Activated naive CD8-positive, alpha-beta T cell treated with anti-CD3 and anti-CD28 coated beads, Interleukin-2, amount 50 U/mL, for 24 hours (primary cell): ENCODE results near the gene TAS2R14.
A peak's percentile ranks its signal among the peaks of the same experiment; 100 is the strongest.

Experiments
- ATAC-seq: fragments of 150-1000 bp; cut with Tn5 transposase; one replicate; pipeline ENCODE4 v1.10.0; 2021
- DNase-seq: peaks from one replicate; pipeline ENCODE4 v3.0.0; 2021
- H3K27ac Mint-ChIP-seq: one replicate; pipeline ENCODE4 v1.8.0; 2021; ENCODE audit warnings: mild to moderate bottlenecking, mixed read lengths
- H3K27me3 Mint-ChIP-seq: one replicate; pipeline ENCODE4 v1.8.0; 2021; ENCODE audit warnings: mixed read lengths
- H3K36me3 Mint-ChIP-seq: one replicate; pipeline ENCODE4 v1.8.0; 2021; ENCODE audit warnings: low read depth, mixed read lengths
- H3K4me1 Mint-ChIP-seq: one replicate; pipeline ENCODE4 v1.8.0; 2021; ENCODE audit warnings: mixed read lengths
- H3K4me3 Mint-ChIP-seq: one replicate; pipeline ENCODE4 v1.8.0; 2021; ENCODE audit warnings: mild to moderate bottlenecking, moderate library complexity, mixed read lengths
- H3K9me3 Mint-ChIP-seq: one replicate; pipeline ENCODE4 v1.8.0; 2021; ENCODE audit warnings: mixed read lengths

TAS2R14 gene, protein sequence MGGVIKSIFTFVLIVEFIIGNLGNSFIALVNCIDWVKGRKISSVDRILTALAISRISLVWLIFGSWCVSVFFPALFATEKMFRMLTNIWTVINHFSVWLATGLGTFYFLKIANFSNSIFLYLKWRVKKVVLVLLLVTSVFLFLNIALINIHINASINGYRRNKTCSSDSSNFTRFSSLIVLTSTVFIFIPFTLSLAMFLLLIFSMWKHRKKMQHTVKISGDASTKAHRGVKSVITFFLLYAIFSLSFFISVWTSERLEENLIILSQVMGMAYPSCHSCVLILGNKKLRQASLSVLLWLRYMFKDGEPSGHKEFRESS

GRCh38 chr12:10939163-10939562 lies at the start of gene TAS2R14:
TAS2R14 (minus strand) TSS chr12:10939263; CDS start chr12:10939207, 56 bp downstream.
- DNase-seq (no peak), ATAC-seq (no peak)
- H3K27ac Mint-ChIP-seq = no peak within 1 kb of the TSS
- no peaks in the 10 kb centered on the region for H3K36me3 Mint-ChIP-seq
- no peaks in the 10 kb centered on the region for H3K9me3 Mint-ChIP-seq
- H3K4me3 Mint-ChIP-seq = no peak within 1 kb of the TSS
- H3K4me1 Mint-ChIP-seq = no peaks in the 10 kb centered on the region
- H3K27me3 Mint-ChIP-seq = no peaks in the 10 kb centered on the region

- H3K4me1 Mint-ChIP-seq = peaks cover 36% of the 10 kb centered on the region
- peaks cover 16% of the 10 kb centered on the region for H3K9me3 Mint-ChIP-seq
- ATAC-seq (no peak), DNase-seq (no peak)
- no peak within 1 kb of the TSS for H3K27ac Mint-ChIP-seq
- H3K36me3 Mint-ChIP-seq = peaks cover 19% of the 10 kb centered on the region
- no peak within 1 kb of the TSS for H3K4me3 Mint-ChIP-seq
- no peaks in the 10 kb centered on the region for H3K27me3 Mint-ChIP-seq
These were observed 47.7 kb upstream of the TAS2R14 start, which contains the start of gene TAS2R50 for GRCh38 chr12:10986812-10987211. TAS2R50 (minus strand) TSS chr12:10986912; CDS start chr12:10986860, 52 bp downstream.

DNA sequence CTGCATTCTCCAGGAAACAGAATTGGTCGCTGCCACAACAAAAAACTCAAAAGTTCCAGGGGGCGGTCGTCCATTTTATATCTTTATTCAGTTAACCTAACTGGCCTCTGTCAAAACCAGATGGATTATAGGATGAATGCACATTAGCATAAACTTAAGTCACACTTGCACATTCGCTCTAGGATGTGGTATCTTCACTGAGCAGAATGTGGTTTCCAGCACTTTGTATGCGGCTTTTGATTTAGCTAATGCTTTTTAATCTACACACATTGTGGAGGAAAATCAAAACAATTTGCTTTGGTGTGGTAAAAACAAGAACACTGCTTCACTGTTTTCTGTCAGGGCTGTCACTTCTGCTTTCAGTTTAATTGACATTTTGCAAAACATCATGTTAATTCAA lies 43.2 kb upstream of the TAS2R14 start:
- no peak for DNase-seq
- H3K4me1 Mint-ChIP-seq = peaks cover 32% of the 10 kb centered on the region
- H3K27ac Mint-ChIP-seq = no peak overlapping the region
- H3K9me3 Mint-ChIP-seq = no peaks in the 10 kb centered on the region
- peak; percentile 92 for ATAC-seq
- H3K27me3 Mint-ChIP-seq = no peaks in the 10 kb centered on the region
- H3K36me3 Mint-ChIP-seq = peaks cover 2% of the 10 kb centered on the region
- H3K4me3 Mint-ChIP-seq = no peak overlapping the region

DNA sequence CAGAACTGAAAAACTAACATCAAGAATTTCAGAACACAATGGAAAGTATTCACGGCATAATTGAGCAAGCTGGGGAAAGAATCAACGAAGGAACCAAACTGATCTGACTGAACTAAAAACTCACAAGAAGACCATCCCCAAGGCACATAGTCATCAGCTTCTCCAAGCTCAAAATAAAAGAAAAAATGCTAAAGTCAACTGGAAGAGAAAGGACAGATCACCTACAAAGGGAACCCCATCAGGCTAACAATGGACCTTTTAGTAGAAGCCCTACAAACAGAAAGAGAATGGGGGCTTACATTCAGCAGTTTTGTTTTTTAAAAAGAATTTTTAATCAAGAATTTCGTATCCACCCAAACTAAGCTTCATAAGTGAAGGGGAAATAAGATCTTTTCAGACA lies 35.9 kb upstream of the TAS2R14 start:
- no peak overlapping the region for H3K27ac Mint-ChIP-seq

DNA sequence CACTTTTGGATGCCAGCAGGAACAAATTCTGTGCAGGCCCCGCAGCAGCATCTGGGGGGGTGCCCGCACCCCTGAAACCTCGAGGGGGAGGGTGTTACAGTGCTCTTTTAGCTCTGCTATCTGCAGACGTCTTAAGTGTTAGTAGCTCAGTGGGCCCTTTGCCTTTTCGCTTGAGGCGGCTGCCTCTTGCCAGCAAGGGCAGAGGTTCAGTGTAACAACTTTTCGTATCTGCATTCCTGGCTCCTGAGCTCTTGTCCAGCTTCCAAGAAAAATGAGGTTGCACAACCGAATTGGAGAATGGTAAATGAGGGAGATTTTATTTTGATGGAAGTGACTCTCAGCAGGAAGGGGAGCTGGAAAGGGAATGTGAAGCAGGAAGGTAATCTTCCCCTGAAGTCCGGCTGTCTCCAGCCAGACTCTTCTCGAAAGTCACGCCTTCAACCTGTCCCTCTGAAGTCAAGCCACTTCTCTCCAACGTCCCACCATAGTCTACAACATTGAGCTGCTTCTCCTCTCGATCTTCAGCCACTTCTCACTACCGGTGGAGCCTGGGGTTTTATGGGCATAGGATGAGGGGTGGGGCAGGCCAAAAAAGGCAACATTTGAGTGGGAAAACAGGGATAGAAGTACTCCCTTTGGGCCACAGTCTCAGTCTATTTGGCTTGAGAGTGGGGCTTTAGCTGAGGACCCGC lies 29.8 kb upstream of the TAS2R14 start:
- no peaks in the 10 kb centered on the region for H3K9me3 Mint-ChIP-seq
- ATAC-seq = no peak
- no peak overlapping the region for H3K27ac Mint-ChIP-seq
- peaks cover 23% of the 10 kb centered on the region for H3K36me3 Mint-ChIP-seq
- no peaks in the 10 kb centered on the region for H3K27me3 Mint-ChIP-seq
- H3K4me1 Mint-ChIP-seq = peaks cover 10% of the 10 kb centered on the region
- no peak overlapping the region for H3K4me3 Mint-ChIP-seq
- DNase-seq = no peak

More for the DNA sequence above, 35.9 kb upstream of the TAS2R14 start:
- no peak for DNase-seq
- no peak overlapping the region for H3K4me3 Mint-ChIP-seq
- ATAC-seq = no peak
- H3K9me3 Mint-ChIP-seq = no peaks in the 10 kb centered on the region
- H3K36me3 Mint-ChIP-seq = peaks cover 2% of the 10 kb centered on the region
- no peaks in the 10 kb centered on the region for H3K4me1 Mint-ChIP-seq
- H3K27me3 Mint-ChIP-seq = no peaks in the 10 kb centered on the region

GRCh38 chr12:10967409-10967808 lies 28.3 kb upstream of the TAS2R14 start:
- Mint-ChIP-seq H3K4me3 (no peak overlapping the region), H3K27me3 (no peaks in the 10 kb centered on the region), H3K4me1 (peaks cover 10% of the 10 kb centered on the region), H3K9me3 (no peaks in the 10 kb centered on the region), H3K27ac (no peak overlapping the region), H3K36me3 (peaks cover 25% of the 10 kb centered on the region)
- ATAC-seq (no peak), DNase-seq (no peak)

DNA sequence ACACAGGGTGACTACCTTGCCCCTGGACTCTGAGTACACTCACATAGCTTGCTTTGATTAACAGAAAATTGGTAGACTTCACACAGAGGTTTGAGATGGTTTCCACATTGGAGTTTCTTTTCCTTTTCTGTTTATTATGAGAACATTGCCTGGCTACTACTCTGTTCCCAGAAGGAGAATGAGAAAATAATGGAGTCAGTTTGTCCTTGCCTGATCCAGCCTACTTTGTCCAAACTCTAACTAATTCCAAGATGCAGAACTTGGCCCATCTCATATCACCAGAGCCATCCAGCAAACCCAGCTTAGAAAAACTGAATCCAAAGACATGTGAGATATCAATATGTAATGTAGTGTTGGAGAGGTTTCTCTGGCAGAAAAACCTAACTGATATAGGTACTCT lies 27.3 kb upstream of the TAS2R14 start:
- Mint-ChIP-seq H3K4me1 (peaks cover 13% of the 10 kb centered on the region), H3K9me3 (no peaks in the 10 kb centered on the region), H3K27ac (no peak overlapping the region), H3K4me3 (no peak overlapping the region), H3K27me3 (no peaks in the 10 kb centered on the region), H3K36me3 (peaks cover 25% of the 10 kb centered on the region)
- ATAC-seq (no peak), DNase-seq (no peak)

GRCh38 chr12:10965476-10965875 lies 26.4 kb upstream of the TAS2R14 start:
- H3K27me3 Mint-ChIP-seq = no peaks in the 10 kb centered on the region
- no peaks in the 10 kb centered on the region for H3K9me3 Mint-ChIP-seq
- H3K27ac Mint-ChIP-seq = no peak overlapping the region
- ATAC-seq (no peak), DNase-seq (no peak)
- peaks cover 21% of the 10 kb centered on the region for H3K4me1 Mint-ChIP-seq
- H3K36me3 Mint-ChIP-seq = peaks cover 23% of the 10 kb centered on the region
- no peak overlapping the region for H3K4me3 Mint-ChIP-seq

DNA sequence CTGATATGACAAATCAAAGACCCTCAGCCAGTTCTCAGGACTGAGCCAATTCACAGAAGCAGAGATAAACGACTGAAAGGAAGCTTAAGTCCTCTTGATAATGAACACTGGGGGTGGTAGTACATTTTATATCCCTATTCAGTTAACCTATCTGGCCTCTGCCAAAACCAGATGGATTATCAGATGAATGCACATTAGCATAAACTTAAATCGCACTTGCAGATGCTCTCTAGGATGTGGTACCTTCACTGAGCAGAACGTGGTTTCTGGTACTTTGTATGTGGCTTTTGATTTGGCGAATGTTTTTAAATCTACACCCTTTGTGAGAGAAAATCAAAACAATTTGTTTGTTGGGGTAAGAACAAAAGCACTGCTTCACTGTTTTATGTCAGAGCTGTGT lies 21.1 kb upstream of the TAS2R14 start:
- Mint-ChIP-seq H3K4me3 (no peak overlapping the region), H3K27me3 (no peaks in the 10 kb centered on the region), H3K27ac (no peak overlapping the region), H3K9me3 (peaks cover 14% of the 10 kb centered on the region), H3K36me3 (peaks cover 21% of the 10 kb centered on the region), H3K4me1 (peaks cover 31% of the 10 kb centered on the region)
- DNase-seq (no peak), ATAC-seq (no peak)

GRCh38 chr12:10959804-10960203 lies 20.7 kb upstream of the TAS2R14 start:
- Mint-ChIP-seq H3K27me3 (no peaks in the 10 kb centered on the region), H3K4me3 (no peak overlapping the region), H3K9me3 (peaks cover 17% of the 10 kb centered on the region), H3K4me1 (peaks cover 29% of the 10 kb centered on the region), H3K27ac (no peak overlapping the region), H3K36me3 (peaks cover 24% of the 10 kb centered on the region)
- DNase-seq = no peak
- ATAC-seq = no peak

GRCh38 chr12:10957741-10958140 lies 18.7 kb upstream of the TAS2R14 start:
- H3K4me1 Mint-ChIP-seq = peaks cover 34% of the 10 kb centered on the region
- peaks cover 27% of the 10 kb centered on the region for H3K36me3 Mint-ChIP-seq
- H3K9me3 Mint-ChIP-seq = peaks cover 23% of the 10 kb centered on the region
- no peaks in the 10 kb centered on the region for H3K27me3 Mint-ChIP-seq
- no peak overlapping the region for H3K4me3 Mint-ChIP-seq
- DNase-seq (no peak), ATAC-seq (no peak)
- no peak overlapping the region for H3K27ac Mint-ChIP-seq

DNA sequence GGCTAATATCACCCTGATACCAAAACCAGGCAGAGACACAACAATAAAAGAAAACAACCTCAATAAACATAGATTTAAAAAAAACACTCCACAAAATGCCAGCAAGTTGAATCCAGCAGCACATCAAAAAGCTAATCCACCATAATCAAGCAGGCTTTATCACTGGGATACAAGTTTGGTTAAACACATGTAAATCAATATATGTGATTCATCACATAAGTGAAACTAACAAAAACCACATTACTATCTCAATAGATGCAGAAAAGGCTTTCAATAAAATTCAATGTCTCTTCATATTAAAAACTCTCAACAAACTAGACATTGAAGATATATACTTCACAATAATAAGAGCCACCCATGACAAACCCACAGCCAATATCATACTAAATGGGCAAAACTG lies 17.0 kb upstream of the TAS2R14 start:
- ATAC-seq (no peak), DNase-seq (no peak)
- Mint-ChIP-seq H3K4me3 (no peak overlapping the region), H3K36me3 (peaks cover 34% of the 10 kb centered on the region), H3K27ac (no peak overlapping the region), H3K27me3 (no peaks in the 10 kb centered on the region), H3K4me1 (peaks cover 28% of the 10 kb centered on the region), H3K9me3 (peaks cover 23% of the 10 kb centered on the region)

DNA sequence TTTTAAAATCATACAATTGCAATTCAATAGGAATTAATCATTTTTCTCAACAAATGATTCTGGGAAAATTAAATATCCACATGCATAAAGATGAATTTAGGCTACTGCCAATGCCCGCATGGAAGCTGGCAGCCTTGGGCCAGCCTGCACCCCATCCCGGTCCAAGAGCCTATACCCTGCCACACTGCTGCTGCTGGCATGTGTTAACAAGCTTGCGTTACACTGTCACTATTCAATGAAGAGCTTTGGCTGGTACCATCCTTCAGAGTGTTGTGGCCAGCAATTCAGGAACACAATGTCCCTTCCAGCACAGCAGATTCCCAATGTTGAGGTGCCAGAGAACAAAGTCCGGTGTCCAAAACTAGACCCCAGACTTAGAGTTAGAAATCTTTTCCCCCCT lies 13.6 kb upstream of the TAS2R14 start:
- peaks cover 48% of the 10 kb centered on the region for H3K36me3 Mint-ChIP-seq
- H3K9me3 Mint-ChIP-seq = peaks cover 33% of the 10 kb centered on the region
- no peaks in the 10 kb centered on the region for H3K27me3 Mint-ChIP-seq
- no peak for DNase-seq
- peaks cover 14% of the 10 kb centered on the region for H3K4me1 Mint-ChIP-seq
- ATAC-seq = no peak
- H3K27ac Mint-ChIP-seq = no peak overlapping the region
- no peak overlapping the region for H3K4me3 Mint-ChIP-seq

DNA sequence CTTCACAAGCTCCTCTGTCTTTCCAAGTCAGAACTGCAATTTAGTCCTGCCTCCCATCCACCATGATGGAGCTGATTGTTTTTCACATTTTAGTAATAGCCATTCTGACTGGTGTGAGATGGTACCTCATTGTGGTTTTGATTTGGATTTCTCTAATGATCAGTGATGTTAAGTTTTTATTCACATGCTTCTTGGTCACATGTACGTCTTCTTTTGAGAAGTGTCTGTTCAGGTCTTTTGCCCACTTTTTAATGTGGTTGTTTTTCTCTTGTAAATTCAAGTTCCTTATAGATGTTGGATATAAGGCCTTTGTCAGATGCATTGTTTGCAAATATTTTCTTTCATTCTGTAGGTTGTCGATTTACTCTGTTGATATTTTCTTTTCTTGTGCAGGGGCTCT lies 4.1 kb upstream of the TAS2R14 start:
- no peaks in the 10 kb centered on the region for H3K4me1 Mint-ChIP-seq
- DNase-seq (no peak), ATAC-seq (no peak)
- no peak overlapping the region for H3K27ac Mint-ChIP-seq
- H3K27me3 Mint-ChIP-seq = no peaks in the 10 kb centered on the region
- no peak overlapping the region for H3K4me3 Mint-ChIP-seq
- H3K9me3 Mint-ChIP-seq = peaks cover 32% of the 10 kb centered on the region
- peaks cover 13% of the 10 kb centered on the region for H3K36me3 Mint-ChIP-seq

GRCh38 chr12:10941916-10942607 lies 3.0 kb upstream of the TAS2R14 start:
- ATAC-seq (peak; percentile 43), DNase-seq (peak; percentile 7)
- Mint-ChIP-seq H3K4me3 (no peak overlapping the region), H3K4me1 (no peaks in the 10 kb centered on the region), H3K27me3 (no peaks in the 10 kb centered on the region), H3K27ac (no peak overlapping the region), H3K36me3 (peaks cover 4% of the 10 kb centered on the region), H3K9me3 (peaks cover 22% of the 10 kb centered on the region)
